T1000 (cell line): ENCODE data around the gene EPS15.
"Not testable (repeated sequence)": the region's sequence is repeated elsewhere in the genome, so short reads cannot be mapped to it uniquely, and the experiment has no call there.

ENCODE experiments used
- DNase-seq: peaks from one replicate; lab custom pipeline; 2025; ENCODE audit warnings: mixed read lengths; lab: John Stamatoyannopoulos, UW

The EPS15 gene

DNA sequence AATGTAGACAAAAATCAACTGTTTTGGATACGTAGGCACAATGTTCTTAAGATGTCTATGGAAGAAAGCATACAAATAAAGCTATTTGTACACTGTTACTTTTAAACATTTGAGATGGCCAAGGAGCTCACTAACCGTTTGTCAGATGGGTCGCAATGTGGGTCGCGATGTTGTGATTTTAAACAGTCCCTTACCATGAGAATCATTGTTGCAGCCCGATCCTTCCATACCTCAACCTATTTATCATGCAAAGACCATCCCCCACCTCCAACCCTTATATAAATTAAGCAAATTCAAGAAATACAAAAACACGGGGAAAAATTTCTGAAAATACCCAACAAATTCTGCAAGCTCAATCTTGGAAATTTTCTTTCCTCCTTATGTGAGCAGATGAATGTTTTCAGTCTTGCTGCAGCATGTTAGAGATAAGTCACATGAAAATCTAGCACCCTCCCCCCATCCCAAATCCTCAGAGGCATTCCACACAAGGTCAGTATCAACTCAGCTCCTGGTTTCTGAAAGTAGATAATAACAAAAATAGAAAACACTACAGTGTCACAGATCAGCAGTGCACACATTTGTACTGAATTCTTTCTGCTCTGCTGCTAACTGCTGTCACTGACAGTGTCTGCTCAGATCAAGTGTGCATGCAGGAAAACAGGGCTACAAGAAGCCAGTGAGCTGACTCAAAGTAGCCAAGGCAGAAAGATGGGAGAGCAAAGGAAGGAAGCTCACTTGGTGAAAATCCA is 95.8 kb downstream of the EPS15 start:
- no peak for DNase-seq

DNA sequence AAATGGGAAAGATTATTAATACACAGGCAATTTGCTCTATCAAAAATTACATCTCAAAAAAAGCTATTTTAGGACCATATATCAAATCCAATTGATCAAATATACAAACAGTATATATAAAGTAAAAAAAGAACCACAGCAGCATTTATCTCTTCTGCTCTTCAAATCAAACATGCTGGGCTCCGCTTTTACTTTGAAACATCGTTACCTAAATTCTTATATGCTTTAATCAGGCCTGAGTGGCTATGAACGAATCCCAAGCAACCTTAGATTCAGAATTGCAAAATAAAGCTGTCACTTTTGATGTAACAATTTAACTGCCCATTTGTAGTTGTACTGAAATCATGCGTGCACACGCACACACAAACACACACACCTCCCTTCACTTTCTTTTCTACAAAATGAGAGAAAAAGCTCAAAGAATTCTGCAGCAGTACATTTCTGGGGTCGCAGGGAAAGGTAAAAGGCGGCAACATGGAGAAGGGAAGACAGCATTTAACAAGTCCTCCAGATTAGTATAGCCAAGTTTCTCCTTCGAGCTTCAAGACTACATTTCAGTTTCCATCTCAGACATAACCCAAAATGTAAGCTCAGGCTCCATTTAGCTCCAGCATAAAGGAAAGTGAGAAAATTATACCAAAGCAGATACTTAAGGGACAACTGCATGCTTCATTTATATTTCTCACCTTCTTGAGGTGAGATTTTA is 96.5 kb downstream of the EPS15 start:
- DNase-seq: no peak

DNA sequence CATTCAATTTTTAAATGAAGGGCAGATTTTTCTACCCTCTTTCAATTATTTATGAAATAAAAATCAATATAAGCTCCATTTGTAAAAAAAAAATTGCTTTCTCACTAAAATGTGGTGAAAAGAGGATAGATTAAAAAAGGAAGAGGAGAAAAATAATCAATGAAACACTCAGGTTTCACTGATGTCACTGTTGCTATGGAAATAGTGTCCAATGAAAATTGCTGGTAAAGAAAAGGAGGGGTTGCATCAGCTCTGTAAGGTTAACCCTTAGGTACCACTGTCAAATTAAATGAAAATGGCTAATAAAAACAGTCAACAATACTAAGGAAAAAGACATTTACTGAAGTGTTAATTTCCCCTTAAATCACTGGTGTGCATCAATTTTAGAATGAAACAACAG is 97.1 kb downstream of the EPS15 start:
- DNase-seq: no peak

DNA sequence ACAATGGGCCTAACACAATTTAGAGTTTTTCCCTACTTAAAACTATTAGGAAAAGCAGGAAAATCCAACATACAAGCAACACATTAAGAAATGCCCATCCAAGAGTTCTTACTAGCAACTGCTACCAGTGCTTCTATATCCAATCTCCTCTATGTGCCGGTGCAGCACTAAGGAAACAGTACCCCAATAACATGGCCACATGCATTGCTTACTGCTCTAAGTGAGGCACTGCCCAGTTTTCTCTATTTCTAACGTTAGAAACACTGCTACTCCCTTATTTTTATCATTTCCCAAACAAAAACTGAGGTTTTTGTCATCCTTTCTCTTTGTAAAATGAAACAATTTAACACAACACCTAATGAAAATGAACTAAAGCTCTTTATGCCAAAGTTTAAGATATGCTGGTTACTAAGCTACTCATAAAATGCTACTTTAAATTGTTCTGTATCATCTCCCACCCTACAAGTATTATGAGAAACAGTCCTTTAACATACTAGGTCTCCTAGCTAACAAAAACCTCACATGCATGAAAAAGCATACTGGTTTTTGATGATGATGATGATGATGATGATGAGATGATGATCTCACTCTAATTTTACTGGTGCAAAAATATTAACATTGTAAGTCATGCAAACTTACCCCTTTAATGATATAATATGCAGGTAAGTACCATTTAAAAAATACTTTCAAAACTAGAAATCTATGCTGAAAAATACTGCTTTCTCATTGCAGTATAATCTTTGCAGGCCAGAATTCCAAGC is 98.0 kb downstream of the EPS15 start:
- DNase-seq: no peak

DNA sequence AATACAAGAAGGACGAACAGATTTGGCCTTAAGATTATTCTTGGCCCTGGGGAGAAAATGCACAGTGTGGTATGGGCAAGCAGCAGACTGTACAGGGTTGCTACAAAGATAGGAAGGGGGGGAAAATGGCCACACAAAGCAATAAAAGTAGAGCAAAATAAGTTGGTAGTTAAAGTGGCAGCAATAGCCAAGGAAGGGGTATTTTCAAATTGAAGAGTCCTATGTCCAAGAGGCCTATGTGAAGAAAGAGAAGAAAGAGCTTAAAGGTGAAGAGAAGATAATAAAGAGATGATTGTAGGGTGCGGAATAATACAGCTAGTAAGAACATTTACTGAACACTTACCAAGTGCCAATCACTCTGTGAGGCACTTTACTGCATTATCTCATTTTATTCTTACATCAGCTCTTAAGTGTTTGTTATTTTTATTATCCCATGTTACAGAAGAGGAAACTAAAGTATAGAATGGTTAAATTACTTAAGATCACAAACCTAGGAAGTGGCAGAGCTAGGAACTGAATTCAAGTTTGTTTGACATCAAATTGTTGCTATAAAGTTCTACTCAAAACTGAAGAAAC is 100.6 kb downstream of the EPS15 start:
- DNase-seq: no peak

DNA sequence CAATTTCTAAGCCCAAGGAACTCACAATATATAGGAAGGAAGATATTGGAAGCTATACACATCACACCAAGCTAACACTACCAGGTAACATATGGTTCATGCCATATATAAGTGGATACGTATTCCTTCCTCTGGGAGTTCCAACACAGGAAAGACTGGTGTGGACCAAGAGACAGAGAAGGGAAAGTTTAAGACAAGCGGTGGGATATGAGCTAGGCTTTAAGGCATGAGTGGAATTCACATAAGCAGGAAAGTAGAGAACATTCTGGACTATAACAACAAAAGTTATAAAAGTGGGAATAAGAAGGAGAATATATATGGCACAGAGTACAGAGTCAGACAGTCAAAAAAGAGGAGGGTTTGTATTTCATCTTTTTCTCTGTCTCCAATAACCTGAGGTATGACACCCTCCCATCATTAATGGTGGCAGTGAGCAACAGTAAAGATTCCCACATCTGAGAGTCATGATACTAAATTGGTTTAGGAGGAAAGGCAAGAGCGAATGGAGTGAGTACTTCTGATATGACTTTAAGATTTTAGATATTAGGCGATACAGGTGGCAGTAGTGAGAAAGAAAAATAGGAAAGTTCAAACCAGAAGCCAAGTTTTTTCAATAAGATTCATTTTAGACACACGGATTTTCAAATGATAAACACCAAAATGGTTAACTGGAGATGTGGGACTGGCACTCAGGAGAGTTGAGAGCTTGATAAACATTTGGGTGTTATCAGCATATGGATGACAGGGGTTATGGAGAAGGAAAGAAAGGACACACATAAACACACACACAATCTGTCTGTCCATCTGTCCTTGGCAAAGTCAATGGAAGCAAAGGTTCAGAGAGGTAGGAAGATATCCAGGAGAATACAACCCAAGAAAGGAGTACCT is 101.3 kb downstream of the EPS15 start:
- DNase-seq: no peak

DNA sequence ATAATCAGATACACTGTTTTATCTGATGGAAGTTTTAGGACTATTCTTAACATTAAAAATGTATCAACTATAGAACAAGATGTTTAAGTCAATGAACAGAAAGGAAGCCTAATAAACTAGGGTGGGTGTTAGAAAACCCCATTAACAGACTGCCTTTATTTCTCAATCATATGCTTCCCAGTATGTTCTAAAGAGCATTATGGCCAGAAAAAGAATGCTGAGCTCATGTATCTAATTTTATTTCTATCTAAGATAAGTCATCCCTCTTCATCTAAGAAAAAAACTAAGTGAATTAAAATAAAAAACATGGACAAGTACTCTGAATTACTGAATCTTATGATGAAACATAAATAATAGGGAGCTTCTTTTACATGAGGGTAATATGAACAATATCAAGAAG is 102.2 kb downstream of the EPS15 start:
- DNase-seq: no peak

DNA sequence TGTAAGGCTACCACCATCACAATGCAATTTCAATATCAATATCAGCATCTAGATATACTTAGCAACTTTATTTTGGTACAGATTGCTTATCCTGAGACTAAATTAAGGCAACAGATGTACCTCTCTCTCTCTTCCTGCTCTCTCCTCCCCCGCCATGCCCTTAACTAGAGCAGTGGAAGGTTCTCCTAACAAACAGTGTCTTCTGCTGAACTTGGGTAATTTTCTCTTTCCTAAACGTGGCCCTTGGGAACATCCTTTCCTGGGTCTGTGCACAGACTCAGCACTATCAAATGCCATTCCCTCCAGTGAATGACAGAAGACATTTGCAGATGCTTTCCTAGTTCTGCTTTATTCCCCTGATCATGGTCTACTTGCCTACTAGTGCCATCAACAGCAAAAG is 103.1 kb downstream of the EPS15 start:
- DNase-seq: no peak

DNA sequence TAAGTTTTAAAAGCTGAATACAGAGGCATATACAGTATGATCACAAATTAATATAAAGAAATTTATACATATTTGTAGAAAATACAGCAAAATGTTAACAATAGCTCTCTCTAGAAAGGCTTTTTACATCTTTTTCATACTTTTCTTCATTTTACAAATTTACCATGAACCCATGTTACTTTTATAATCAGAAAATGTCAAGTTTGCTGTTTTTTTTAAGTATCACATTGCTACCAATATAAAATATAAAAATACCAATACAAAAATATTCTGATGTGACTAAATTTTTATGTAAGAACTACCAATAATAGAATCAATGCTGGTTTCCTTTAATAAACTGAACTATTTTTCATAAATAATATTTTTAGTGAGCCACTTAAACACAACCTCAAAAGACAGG is 104.3 kb downstream of the EPS15 start:
- DNase-seq: no peak

DNA sequence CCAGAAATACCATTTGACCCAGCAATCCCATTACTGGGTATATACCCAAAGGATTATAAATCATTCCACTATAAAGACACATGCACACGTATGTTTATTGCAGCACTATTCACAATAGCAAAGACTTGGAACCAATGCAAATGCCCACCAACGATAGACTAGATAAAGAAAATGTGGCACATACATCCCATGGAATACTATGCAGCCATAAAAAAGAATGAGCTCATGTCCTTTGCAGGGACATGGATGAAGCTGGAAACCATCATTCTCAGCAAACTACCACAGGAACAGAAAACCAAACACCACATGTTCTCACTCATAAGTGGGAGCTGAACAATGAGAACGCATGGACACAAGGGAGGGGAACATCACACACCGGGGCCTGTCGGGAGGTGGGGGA is 107.2 kb downstream of the EPS15 start:
- not testable (repeated sequence) for DNase-seq

DNA sequence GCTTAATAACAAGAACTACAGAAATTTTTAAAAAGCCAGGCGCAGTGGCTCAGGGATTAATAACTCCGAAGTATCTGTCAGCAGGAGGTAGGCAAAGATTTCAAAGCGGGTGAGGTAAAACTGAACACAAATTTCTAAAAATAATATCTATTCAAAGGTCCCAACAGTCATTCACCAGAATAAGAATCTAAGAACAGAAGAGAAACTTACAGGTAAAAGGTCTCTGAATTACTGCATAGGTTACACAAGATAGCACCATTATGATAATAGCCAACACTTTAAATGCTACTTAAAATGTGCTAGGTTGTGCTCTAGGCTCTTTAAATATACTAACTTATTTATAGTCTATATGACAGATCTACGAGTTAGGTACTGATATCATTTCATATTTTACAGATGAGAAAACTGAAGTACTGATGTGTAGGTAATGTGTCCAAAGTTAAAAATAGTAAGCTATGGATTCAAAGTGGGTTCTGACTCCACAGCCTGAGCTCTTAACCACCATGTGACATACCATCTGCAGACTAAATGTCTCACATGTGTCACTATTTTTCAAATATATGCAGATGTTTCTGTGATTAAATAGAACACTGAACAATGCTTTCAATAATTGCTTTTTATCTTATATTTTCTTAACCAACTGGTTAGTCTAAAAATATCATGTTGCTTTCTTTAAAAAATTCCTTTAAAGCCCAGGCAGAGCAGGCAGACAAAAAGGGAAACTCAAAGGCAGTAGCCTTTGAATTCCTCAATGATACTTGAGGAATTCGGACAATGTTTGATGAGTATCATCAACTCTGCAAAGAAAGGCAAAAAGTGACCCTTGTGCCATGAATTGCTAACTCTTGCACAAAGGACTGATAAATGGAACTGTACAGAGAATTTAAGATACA is 108.3 kb downstream of the EPS15 start:
- no peak for DNase-seq

DNA sequence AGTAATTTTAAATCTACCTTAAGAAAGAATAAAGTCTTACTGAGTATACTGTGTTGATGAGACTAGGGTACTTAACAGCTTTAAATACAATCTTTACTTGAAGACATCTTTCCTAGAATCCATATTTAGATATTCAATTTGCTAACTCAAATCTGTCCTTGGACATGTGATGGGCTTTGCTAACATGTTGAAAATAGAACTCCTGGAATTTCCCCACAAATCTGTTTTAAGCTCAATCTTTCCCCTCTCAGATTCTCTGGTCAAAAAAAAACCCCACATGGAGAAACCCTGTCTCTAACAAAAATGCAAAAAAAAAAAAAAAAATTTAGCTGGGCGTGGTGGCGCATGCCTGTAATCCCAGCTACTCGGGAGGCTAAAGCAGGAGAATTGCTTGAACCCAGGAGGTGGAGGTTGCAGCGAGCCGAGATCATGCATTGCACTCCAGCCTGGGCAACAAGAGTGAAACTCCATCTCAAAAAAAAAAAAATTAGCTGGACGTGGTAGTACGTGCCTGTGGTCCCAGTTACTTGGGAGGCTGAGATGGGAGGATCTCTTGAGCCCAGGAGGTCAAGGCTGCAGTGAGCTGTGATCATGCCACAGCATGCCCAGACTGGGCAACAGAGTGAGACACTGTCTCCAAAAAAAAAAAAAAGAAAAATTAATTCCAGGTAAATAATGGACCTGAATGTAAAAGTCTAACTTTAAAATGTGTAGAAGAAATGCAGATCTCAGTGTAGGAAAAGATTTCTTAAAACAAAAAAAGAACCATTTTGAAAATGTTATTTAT is 109.1 kb downstream of the EPS15 start:
- not testable (repeated sequence) for DNase-seq

DNA sequence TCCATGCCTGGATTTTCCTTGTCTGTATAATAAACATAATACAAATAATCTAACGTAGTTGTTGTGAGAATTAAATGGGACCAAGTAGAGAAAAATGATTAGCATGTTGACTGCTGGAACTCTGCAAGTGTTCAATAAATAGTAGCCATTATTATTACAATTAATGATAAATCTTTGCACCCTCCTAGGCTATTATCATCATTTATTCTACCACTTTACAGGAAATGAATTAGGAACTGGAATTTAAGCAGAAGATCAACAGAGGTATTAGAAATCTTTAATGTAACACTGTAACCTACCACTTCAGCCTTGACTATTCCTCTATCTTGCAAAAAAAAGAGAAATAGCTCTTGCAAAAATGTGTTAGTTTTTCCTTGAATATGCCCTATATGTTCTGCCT is 126.8 kb downstream of the EPS15 start:
- no peak for DNase-seq

DNA sequence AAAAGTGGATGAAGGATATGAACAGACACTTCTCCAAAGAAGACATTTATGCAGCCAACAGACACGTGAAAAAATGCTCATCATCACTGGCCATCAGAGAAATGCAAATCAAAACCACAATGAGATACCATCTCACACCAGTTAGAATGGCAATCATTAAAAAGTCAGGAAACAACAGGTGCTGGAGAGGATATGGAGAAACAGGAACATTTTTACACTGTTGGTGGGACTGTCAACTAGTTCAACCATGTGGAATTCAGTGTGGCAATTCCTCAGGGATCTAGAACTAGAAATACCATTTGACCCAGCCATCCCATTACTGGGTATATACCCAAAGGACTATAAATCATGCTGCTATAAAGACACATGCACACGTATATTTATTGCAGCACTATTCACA is 128.4 kb downstream of the EPS15 start:
- not testable (repeated sequence) for DNase-seq

DNA sequence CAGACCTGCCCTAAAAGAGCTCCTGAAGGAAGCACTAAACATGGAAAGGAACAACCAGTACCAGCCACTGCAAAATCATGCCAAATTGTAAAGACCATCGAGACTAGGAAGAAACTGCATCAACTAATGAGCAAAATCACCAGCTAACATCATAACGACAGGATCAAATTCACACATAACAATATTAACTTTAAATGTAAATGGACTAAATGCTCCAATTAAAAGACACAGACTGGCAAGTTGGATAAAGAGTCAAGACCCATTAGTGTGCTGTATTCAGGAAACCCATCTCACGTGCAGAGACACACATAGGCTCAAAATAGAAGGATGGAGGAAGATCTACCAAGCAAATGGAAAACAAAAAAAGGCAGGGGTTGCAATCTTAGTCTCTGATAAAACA is 131.8 kb downstream of the EPS15 start:
- not testable (repeated sequence) for DNase-seq

DNA sequence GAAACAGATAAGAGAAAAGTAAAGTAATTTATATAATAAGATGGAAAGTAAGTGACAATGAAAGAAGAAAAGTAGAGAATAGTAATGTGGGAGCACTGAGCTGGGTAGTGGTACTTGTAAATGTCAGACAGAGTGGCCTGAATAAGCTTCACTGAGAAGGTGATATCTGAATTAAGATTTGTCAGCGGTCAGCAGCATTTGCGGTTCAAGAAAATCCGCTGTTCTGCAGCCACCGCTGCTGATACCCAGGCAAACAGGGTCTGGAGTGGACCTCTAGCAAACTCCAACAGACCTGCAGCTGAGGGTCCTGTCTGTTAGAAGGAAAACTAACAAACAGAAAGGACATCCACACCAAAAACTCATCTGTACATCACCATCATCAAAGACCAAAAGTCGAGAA is 132.8 kb downstream of the EPS15 start:
- not testable (repeated sequence) for DNase-seq

DNA sequence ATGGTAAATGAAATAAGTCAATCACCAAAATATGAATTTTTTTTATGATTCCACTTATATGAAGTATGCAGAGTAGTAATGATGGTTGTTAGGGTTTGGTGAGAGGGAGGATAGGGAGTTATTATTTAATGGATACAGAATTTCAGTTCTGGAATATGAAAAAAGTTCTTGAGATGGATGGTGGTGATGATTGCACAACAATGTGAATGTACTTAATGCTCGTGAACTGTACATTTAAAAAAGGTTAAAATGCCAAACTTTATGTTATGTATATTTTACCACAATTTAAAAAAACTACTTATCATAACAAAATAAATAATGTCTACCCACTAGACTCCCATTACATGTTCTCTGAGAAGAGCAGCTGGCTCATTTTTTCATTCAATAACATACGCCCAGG is 133.3 kb downstream of the EPS15 start:
- DNase-seq: no peak

DNA sequence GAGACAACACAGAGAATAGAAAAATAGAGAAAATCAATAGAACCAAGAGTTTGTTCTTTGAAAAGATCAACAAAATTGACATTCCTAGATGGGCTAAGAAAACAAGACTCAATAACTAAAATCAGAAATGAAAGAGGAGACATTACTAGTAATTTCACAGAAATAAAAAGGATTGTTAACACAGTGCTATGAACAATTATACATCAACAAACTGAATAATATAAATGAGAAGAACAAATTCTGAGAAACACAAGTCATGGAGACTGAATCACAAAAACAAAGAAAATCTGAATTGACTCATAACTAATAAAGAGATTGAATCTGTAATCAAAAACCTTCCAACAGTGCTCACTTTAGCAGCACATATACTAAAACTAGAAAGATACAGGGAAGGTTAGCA is 137.1 kb downstream of the EPS15 start:
- no peak for DNase-seq

DNA sequence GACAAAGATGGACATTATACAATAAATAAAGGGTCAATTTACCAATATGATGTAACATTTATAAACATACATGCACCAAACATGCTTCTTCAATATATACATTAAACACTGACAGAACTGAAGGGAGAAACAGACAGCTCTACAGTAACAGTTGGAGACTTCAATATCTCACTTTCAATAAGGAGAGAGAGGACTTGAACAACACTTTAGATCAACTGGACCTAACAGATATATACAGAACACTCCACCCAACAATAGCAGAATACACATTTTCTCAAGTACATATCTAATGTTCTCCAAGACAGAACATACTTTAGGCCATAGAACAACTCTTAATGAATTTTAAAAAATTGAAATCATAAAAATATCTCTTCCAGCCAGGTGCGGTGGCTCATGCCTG is 138.1 kb downstream of the EPS15 start:
- no peak for DNase-seq

DNA sequence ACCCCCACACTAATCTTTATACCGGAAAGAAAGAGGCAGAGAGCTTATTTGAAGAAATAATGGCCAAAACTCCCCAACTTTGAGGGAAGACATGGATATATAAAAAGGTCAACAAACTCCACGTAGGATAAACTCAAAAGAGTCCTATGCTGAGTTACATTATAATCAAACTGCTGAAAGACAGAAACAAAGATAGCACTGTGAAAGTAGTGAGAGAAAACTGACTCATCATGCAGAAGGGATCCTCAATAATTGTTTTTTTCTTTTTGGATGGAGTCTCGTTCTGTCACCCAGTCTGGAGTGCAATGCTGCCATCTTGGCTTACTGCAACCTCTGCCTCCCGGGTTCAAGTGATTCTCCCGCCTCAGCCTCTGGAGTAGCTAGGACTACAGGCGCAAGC is 140.2 kb downstream of the EPS15 start:
- DNase-seq: no peak
